Measurements from ENCODE around the gene MRLN. TPM values are rescaled to one million over a fixed set of nuclear protein-coding genes. Genes with fewer than 3 reads are reported as not detected.
"Not testable (repeated sequence)": the region's sequence is repeated elsewhere in the genome, so short reads cannot be mapped to it uniquely, and the experiment has no call there.

Gene MRLN
- total and polyA plus RNA-seq, 10 donors = not detected

- intact Hi-C loops (cut with DNase I; ENCODE audit: low total_unique reads) = no loop called here
- peaks cover 0 to 97% (median 55%) of the 10 kb centered on the region in 6 donors for H3K36me3 ChIP-seq
- no peaks in the 10 kb centered on the region for H3K4me1 ChIP-seq
- no peaks in the 10 kb centered on the region for H3K27me3 ChIP-seq (replicated peaks in 1 of 7)
- 87 to 91% (median 89%) methylated on average over 13 of the region's 13 CpGs for WGBS, 5 donors
- DNase-seq = no peak
- TF ChIP-seq POLR2AphosphoS5 (IDR thresholded peaks at IDR 0.05) = no peak
- TF ChIP-seq CTCF (IDR thresholded peaks at IDR 0.05 in 8 of 11, conservative IDR thresholded peaks at IDR 0.05 in 3 of 11) = no peak
- TF ChIP-seq POLR2A (IDR thresholded peaks at IDR 0.05) = no peak
- H3K27ac ChIP-seq = no peak overlapping the region
- H3K9me3 ChIP-seq = no peaks in the 10 kb centered on the region
- no peak overlapping the region for H3K4me3 ChIP-seq
These were observed 39.6 kb upstream of the MRLN start for GRCh38 chr10:59792812-59793211.

- WGBS, 5 donors = 75 to 83% (median 80%) methylated on average over 2 of the region's 2 CpGs
- Histone ChIP-seq H3K4me1 (no peaks in the 10 kb centered on the region), H3K4me3 (no peak overlapping the region), H3K27ac (no peak overlapping the region), H3K27me3 (replicated peaks in 1 of 7) (no peaks in the 10 kb centered on the region), H3K36me3 (peaks cover 0 to 87% (median 47%) of the 10 kb centered on the region in 6 donors), H3K9me3 (no peaks in the 10 kb centered on the region)
- DNase-seq = no peak
- TF ChIP-seq CTCF (IDR thresholded peaks at IDR 0.05 in 8 of 11, conservative IDR thresholded peaks at IDR 0.05 in 3 of 11) = no peak
- TF ChIP-seq POLR2AphosphoS5 (IDR thresholded peaks at IDR 0.05) = no peak
- TF ChIP-seq POLR2A (IDR thresholded peaks at IDR 0.05) = no peak
- intact Hi-C loops (cut with DNase I; ENCODE audit: low total_unique reads) = no loop called here
These were observed 38.3 kb upstream of the MRLN start for GRCh38 chr10:59791601-59792000.

GRCh38 chr10:59790080-59790479, 36.8 kb upstream of the MRLN start:
- H3K27ac ChIP-seq; intact Hi-C loops (cut with DNase I; ENCODE audit: low total_unique reads): not testable (repeated sequence)

GRCh38 chr10:59788914-59789313, 35.7 kb upstream of the MRLN start:
- H3K27me3 ChIP-seq (replicated peaks in 1 of 7); H3K4me1 ChIP-seq; H3K9me3 ChIP-seq; H3K27ac ChIP-seq; H3K4me3 ChIP-seq; DNase-seq; intact Hi-C loops (cut with DNase I; ENCODE audit: low total_unique reads): not testable (repeated sequence)
- 81 to 98% (median 83%) methylated on average over 4 to 5 of the region's 5 CpGs for WGBS, 5 donors
- H3K36me3 ChIP-seq = peaks cover 0 to 62% (median 31%) of the 10 kb centered on the region in 6 donors

More at GRCh38 chr10:59790080-59790479, 36.8 kb upstream of the MRLN start:
- WGBS, 5 donors = 45 to 50% (median 49%) methylated on average over 1 to 2 of the region's 2 CpGs
- not testable (repeated sequence) for DNase-seq; H3K4me1 ChIP-seq; H3K4me3 ChIP-seq; H3K27me3 ChIP-seq (replicated peaks in 1 of 7); H3K9me3 ChIP-seq
- peaks cover 0 to 74% (median 42%) of the 10 kb centered on the region in 6 donors for H3K36me3 ChIP-seq

- H3K4me1 ChIP-seq; H3K9me3 ChIP-seq; H3K27me3 ChIP-seq (replicated peaks in 1 of 7); intact Hi-C loops (cut with DNase I; ENCODE audit: low total_unique reads); DNase-seq; H3K27ac ChIP-seq; H3K4me3 ChIP-seq: not testable (repeated sequence)
- H3K36me3 ChIP-seq = peaks cover 0 to 43% (median 13%) of the 10 kb centered on the region in 6 donors
- WGBS, 5 donors = 88 to 96% (median 91%) methylated on average over 7 of the region's 7 CpGs
These were observed 33.8 kb upstream of the MRLN start for GRCh38 chr10:59787032-59787431.

- 90 to 100% (median 94%) methylated on average over 2 to 3 of the region's 3 CpGs for WGBS, 5 donors
- intact Hi-C loops (cut with DNase I; ENCODE audit: low total_unique reads); H3K4me1 ChIP-seq; H3K27me3 ChIP-seq (replicated peaks in 1 of 7); H3K27ac ChIP-seq; H3K9me3 ChIP-seq; DNase-seq; H3K4me3 ChIP-seq: not testable (repeated sequence)
- peaks cover 0 to 28% (median 2%) of the 10 kb centered on the region in 6 donors for H3K36me3 ChIP-seq
These were observed 32.2 kb upstream of the MRLN start for GRCh38 chr10:59785476-59785875.
